Right lobe of liver (tissue), 6 donors: ENCODE results near the gene NAB2. TPM values are rescaled to one million over a fixed set of nuclear protein-coding genes. Genes with fewer than 3 reads are reported as not detected.

Source experiments
- ATAC-seq, 4 donors: fragments of 200-7000 bp; cut with Tn5 transposase; one replicate each; pipeline ENCODE4 v1.9.1; 2020; ENCODE audit warnings: mild to moderate bottlenecking in 4 of 4, moderate library complexity in 4 of 4
- DNase-seq, 3 donors: peaks; one replicate each; pipeline ENCODE4 v3.0.0-alpha.2; 2020
- H3K27ac ChIP-seq, 3 donors: fragments of 200-600 bp; one replicate each; pipeline ENCODE4 v1.8.0; 2022
- H3K27me3 ChIP-seq, 2 donors: fragments of 200-600 bp; one replicate each; pipeline ENCODE4 v1.8.0; 2022
- H3K36me3 ChIP-seq, 4 donors: fragments of 200-600 bp; sonication (generic) in 1 of 4; one replicate each; pipeline versions ENCODE4 v1.5.1 to v1.8.0; 2017 to 2022; ENCODE audit warnings: control low read depth in 1 of 4
- H3K4me1 ChIP-seq, 4 donors: fragments of 200-600 bp; sonication (generic) in 1 of 4; one replicate each; pipeline versions ENCODE4 v1.5.1 to v1.8.0; 2017 to 2022; ENCODE audit warnings: control low read depth in 1 of 4
- H3K4me3 ChIP-seq, 3 donors: fragments of 200-600 bp; one replicate each; pipeline ENCODE4 v1.8.0; 2022
- H3K9me3 ChIP-seq, 4 donors: fragments of 200-600 bp; sonication (generic) in 1 of 4; one replicate each; pipeline versions ENCODE4 v1.5.1 to v1.8.0; 2017 to 2022; ENCODE audit warnings: control low read depth in 1 of 4
- CTCF ChIP-seq, 4 donors: fragments of 200-600 bp in 3 of 4; fragments of 450-650 bp in 1 of 4; IDR thresholded peaks; one replicate each; pipeline versions ENCODE4 v1.5.1 to v1.8.0; 2016 to 2022; ENCODE audit warnings: antibody characterized with exemption in 4 of 4, mild to moderate bottlenecking in 2 of 4
- POLR2A ChIP-seq: fragments of 450-650 bp; IDR thresholded peaks from one replicate; pipeline ENCODE4 v1.6.1; 2017; ENCODE audit warnings: antibody characterized with exemption, mild to moderate bottlenecking
- WGBS: methylation state at CpG from one replicate; pipeline ENCODE4 v1.1.6; 2018; ENCODE audit warnings: low coverage, low lambda C conversion rate; ENCODE audit not compliant: insufficient coverage; ENCODE audit errors: missing lambda C conversion rate; 5-methylcytosine and 5-hydroxymethylcytosine counted together
- intact Hi-C, 2 donors: fragments of 100-400 bp; cut with DNase I; formaldehyde crosslinking; loops; one replicate each; pipeline versions ENCODE4 v1.11.2 to v1.14.1; 2022
- total RNA-seq, 6 experiments: library from RNA; depleted of rRNA in 2 of 6; stranded (reverse); fragments of >200 nt in 2 of 6; fragmentation: NEBNext Ultra II Directional in 3 of 6; extraction: Animal tissue kit (Norgen Biotek cat#: 25700) in 3 of 6; gene quantifications; one replicate each; pipeline versions ENCODE4 v1.1.0 to v1.2.4, GENCODE V29; 2016 to 2023
- donor health status: DM: no; HTN: yes; CAD: no.
- donor health status: DM: no; HTN: no; CAD: no.
- donor health status: DM: no; HTN: no; CAD: no.
- donor health status: DM: no; HTN: yes; CAD: no.
- donor health status: DM: no; HTN: yes; CAD: no.

The NAB2 gene
- total RNA-seq, 6 experiments from 2014 or later = 6.1 to 13.1 (median 8.9) TPM

GRCh38 chr12:57133916-57134315, 45.0 kb downstream of the NAB2 start:
- H3K9me3 ChIP-seq = no peaks in the 10 kb centered on the region
- peaks cover 0 to 82% (median 42%) of the 10 kb centered on the region in 4 donors for H3K4me1 ChIP-seq
- ATAC-seq (no peak), DNase-seq (no peak)
- intact Hi-C loops = no loop called here
- TF ChIP-seq POLR2A (no peak), CTCF (IDR thresholded peaks at IDR 0.05) (no peak)
- H3K4me3 ChIP-seq = no peak overlapping the region
- peak overlapping the region in 2 of 3 donors; percentile 29 to 96 for H3K27ac ChIP-seq
- 47% methylated on average over 4 of the region's 6 CpGs for WGBS
- H3K27me3 ChIP-seq = no peaks in the 10 kb centered on the region
- peaks cover 0 to under 1% (median 0%) of the 10 kb centered on the region in 4 donors for H3K36me3 ChIP-seq

GRCh38 chr12:57134949-57135348, 46.0 kb downstream of the NAB2 start:
- intact Hi-C loops = no loop called here
- H3K27me3 ChIP-seq = no peaks in the 10 kb centered on the region
- TF ChIP-seq POLR2A (no peak), CTCF (IDR thresholded peaks at IDR 0.05) (no peak)
- DNase-seq (no peak), ATAC-seq (no peak)
- no peaks in the 10 kb centered on the region for H3K9me3 ChIP-seq
- H3K4me1 ChIP-seq = peaks cover 0 to 93% (median 47%) of the 10 kb centered on the region in 4 donors
- H3K36me3 ChIP-seq = peaks cover 0 to 9% (median 0%) of the 10 kb centered on the region in 4 donors
- H3K27ac ChIP-seq = peak overlapping the region in 2 of 3 donors; percentile 26 to 96
- WGBS = 44% methylated on average over 3 of the region's 9 CpGs
- no peak overlapping the region for H3K4me3 ChIP-seq

GRCh38 chr12:57135527-57136326, 46.8 kb downstream of the NAB2 start:
- H3K27me3 ChIP-seq = no peaks in the 10 kb centered on the region
- H3K4me3 ChIP-seq = no peak overlapping the region
- peaks cover 0 to 96% (median 50%) of the 10 kb centered on the region in 4 donors for H3K4me1 ChIP-seq
- ATAC-seq (no peak), DNase-seq (peak in 1 of 3 donors; percentile 27)
- intact Hi-C loops = no loop called here
- H3K36me3 ChIP-seq = peaks cover 0 to 17% (median under 1%) of the 10 kb centered on the region in 4 donors
- peak overlapping the region; percentile 26 to 96 (median 40) for H3K27ac ChIP-seq
- H3K9me3 ChIP-seq = no peaks in the 10 kb centered on the region
- TF ChIP-seq CTCF (IDR thresholded peaks at IDR 0.05) (no peak), POLR2A (no peak)
- WGBS = 33% methylated on average over 7 of the region's 18 CpGs

- Histone ChIP-seq H3K36me3 (peaks cover 0 to 41% (median 19%) of the 10 kb centered on the region in 4 donors), H3K27ac (peak overlapping the region; percentile 59 to 96 (median 68)), H3K4me3 (peak overlapping the region in 1 of 3 donors; percentile 26), H3K27me3 (no peaks in the 10 kb centered on the region), H3K4me1 (peaks cover 0 to 87% (median 44%) of the 10 kb centered on the region in 4 donors), H3K9me3 (no peaks in the 10 kb centered on the region)
- WGBS = 10% methylated on average over 13 of the region's 13 CpGs
- TF ChIP-seq POLR2A (peak; percentile 8), CTCF (IDR thresholded peaks at IDR 0.05) (no peak)
- DNase-seq (peak; percentile 88 to 96 (median 94)), ATAC-seq (peak; percentile 80 to 92 (median 88))
- intact Hi-C loops = no loop called here
Observed at GRCh38 chr12:57138526-57139272, 49.8 kb downstream of the NAB2 start.
